A549 treated with ZK216348 at 1 μM for 4 hours (cell line): ENCODE data around the gene LBX1. TPM values are rescaled to one million over a fixed set of nuclear protein-coding genes. Genes with fewer than 3 reads are reported as not detected.

Experiments used
- total RNA-seq: library from RNA; stranded (reverse); fragments of 200-300 nt; extraction: Qiagen RNA extraction; gene quantifications from 5 replicates; pipeline ENCODE4 v1.2.3, GENCODE V29; 2022; ENCODE audit warnings: low read depth

Gene LBX1
- not detected in 5 replicates for total RNA-seq

GRCh38 chr10:101229266-101230182, at the start of gene LBX1:
Gene LBX1, minus strand, starts transcription at chr10:101229463. Its CDS starts 648 bp downstream, at chr10:101228815.

Other genes starting within 250 kb of the LBX1 start
- gene MRPL43, start 242.0 kb downstream of the LBX1 start, total RNA-seq, result 76.6 to 104 TPM (median 96.0 TPM) in 5 replicates
- gene TWNK, start 241.9 kb downstream of the LBX1 start, total RNA-seq, result 34.0 to 46.7 TPM (median 38.1 TPM) in 5 replicates
- gene LZTS2, start 229.7 kb downstream of the LBX1 start, total RNA-seq, result 22.6 to 47.5 TPM (median 42.1 TPM) in 5 replicates
- gene PDZD7, start 198.3 kb downstream of the LBX1 start, total RNA-seq, result 0.44 to 1.2 TPM (median 0.79 TPM) in 5 replicates
- 41.7 to 54.8 TPM (median 49.5 TPM) in 5 replicates for gene SFXN3, start 198.2 kb downstream of the LBX1 start, total RNA-seq
- 2.3 to 3.9 TPM (median 3.6 TPM) in 5 replicates for gene KAZALD1, start 167.5 kb downstream of the LBX1 start, total RNA-seq
- not detected in 5 replicates for gene TLX1, start 98.2 kb downstream of the LBX1 start, total RNA-seq
- 6.2 to 12.9 TPM (median 10.0 TPM) in 5 replicates for gene BTRC, start 124.7 kb upstream of the LBX1 start, total RNA-seq